HepG2 (cell line): Measurements from ENCODE around the gene CHRD. TPM values are rescaled to one million over a fixed set of nuclear protein-coding genes. Genes with fewer than 3 reads are reported as not detected.

Source experiments
- ATAC-seq: fragments of 200-7000 bp; cut with Tn5 transposase; 3 replicates; pipeline ENCODE4 v1.9.1; 2020; ENCODE audit warnings: mild to moderate bottlenecking, moderate library complexity
- BruUV-seq: library from RNA; stranded (reverse); fragments of 400-500 nt; replicated peaks from 2 replicates; lab custom pipeline; 2021; lab: Mats Ljungman, UMichigan
- CTCF ChIA-PET: fragments of 300-600 bp; formaldehyde crosslinking; extraction: SDS; loops from one replicate; lab custom pipeline; 2021; ENCODE audit warnings: low total read pairs, inconsistent platforms, low intra/inter-chr PET ratio; lab: Yijun Ruan, JAX
- POLR2A ChIA-PET: fragments of 350-600 bp; sonication (Branson Sonifier 250); formaldehyde crosslinking; loops from one replicate; lab custom pipeline; 2020; ENCODE audit warnings: antibody characterized with exemption, inconsistent platforms; lab: Yijun Ruan, JAX
- DNase-seq: peaks from one replicate; pipeline ENCODE4 v3.0.0-alpha.2; 2015; ENCODE audit warnings: low spot score
- FAIRE-seq: peaks from 3 replicates; lab custom pipeline; 2011; peaks lifted over from hg19 to GRCh38; lab: Jason Lieb, UNC
- H2AFZ ChIP-seq: one replicate; pipeline ENCODE4 v1.6.1; 2011; ENCODE audit warnings: low read length, inconsistent platforms
- H3K27ac ChIP-seq: fragments of 300-600 bp; 3 replicates; pipeline ENCODE4 v1.8.0; 2011; ENCODE audit warnings: mixed run types, mild to moderate bottlenecking, mixed read lengths, low read length, inconsistent platforms; ENCODE audit not compliant: insufficient read depth; ENCODE audit errors: extremely low read length
- H3K27me3 ChIP-seq, 2 experiments: fragments of 200-600 bp in 1 of 2; 2 replicates in 1 of 2; 3 replicates in 1 of 2; pipeline versions ENCODE4 v1.6.0 to v1.8.0; 2011; ENCODE audit warnings: low read length in 2 of 2, mild to moderate bottlenecking in 2 of 2, moderate library complexity in 2 of 2, inconsistent platforms in 1 of 2; ENCODE audit not compliant: insufficient read depth in 2 of 2, control insufficient read depth in 1 of 2
- H3K36me3 ChIP-seq, 2 experiments: fragments of 200-600 bp in 1 of 2; replicated peaks in 1 of 2; 2 replicates in 1 of 2; 3 replicates in 1 of 2; pipeline versions ENCODE4 v1.5.1 to v1.8.0; 2011; ENCODE audit warnings: low read length in 2 of 2, inconsistent platforms in 1 of 2; ENCODE audit not compliant: insufficient read depth in 2 of 2, control insufficient read depth in 1 of 2
- H3K4me1 ChIP-seq: 2 replicates; pipeline ENCODE4 v1.5.1; 2012; ENCODE audit warnings: low read length, inconsistent platforms; ENCODE audit not compliant: insufficient read depth
- H3K4me2 ChIP-seq: 2 replicates; pipeline ENCODE4 v1.6.0; 2011; ENCODE audit warnings: low read depth, low read length, inconsistent platforms
- H3K4me3 ChIP-seq, 3 experiments: fragments of 200-600 bp in 1 of 3; sonication (generic), shearing (Covaris generic) in 1 of 3; replicated peaks in 1 of 3; 2 replicates each; pipeline ENCODE4 v1.5.1; 2011 to 2016; ENCODE audit warnings: low read length in 3 of 3, inconsistent platforms in 2 of 3, low read depth in 2 of 3, mild to moderate bottlenecking in 2 of 3, control low read depth in 1 of 3, mixed read lengths in 1 of 3; ENCODE audit not compliant: insufficient read depth in 1 of 3
- H3K79me2 ChIP-seq: one replicate; pipeline ENCODE4 v1.6.1; 2011; ENCODE audit warnings: low read length, inconsistent platforms; ENCODE audit not compliant: insufficient read depth
- H3K9ac ChIP-seq: 2 replicates; pipeline ENCODE4 v1.6.0; 2011; ENCODE audit warnings: mild to moderate bottlenecking, low read depth, low read length, inconsistent platforms; ENCODE audit not compliant: insufficient read depth
- H3K9me3 ChIP-seq: 2 replicates; pipeline ENCODE4 v1.5.1; 2012; ENCODE audit warnings: mild to moderate bottlenecking, low read length
- H4K20me1 ChIP-seq: 2 replicates; pipeline ENCODE4 v1.6.0; 2011; ENCODE audit warnings: inconsistent platforms, mild to moderate bottlenecking, low read length, moderate library complexity; ENCODE audit not compliant: insufficient read depth
- HNRNPK ChIP-seq: fragments of 200-400 bp; formaldehyde crosslinking; IDR thresholded peaks from 2 replicates; pipeline ENCODE4 v1.6.1; 2018; ENCODE audit warnings: low read length, low read depth, moderate library complexity, mild to moderate bottlenecking; ENCODE audit not compliant: poor library complexity, severe bottlenecking
- PCBP1 ChIP-seq: fragments of 200-400 bp; formaldehyde crosslinking; IDR thresholded peaks from 2 replicates; pipeline ENCODE4 v1.6.1; 2017; ENCODE audit warnings: mild to moderate bottlenecking, low read depth, low read length, borderline replicate concordance
- RBFOX2 ChIP-seq: fragments of 200-400 bp; formaldehyde crosslinking; IDR thresholded peaks from 2 replicates; pipeline ENCODE4 v1.6.1; 2017; ENCODE audit warnings: low read depth, mild to moderate bottlenecking, low read length
- ZNF7 ChIP-seq: IDR thresholded peaks from 2 replicates; pipeline ENCODE4 v1.6.1; 2016; ENCODE audit warnings: missing biosample characterization, missing genetic modification reagents
- ZNF781 ChIP-seq: sonication (generic); formaldehyde crosslinking; IDR thresholded peaks from 2 replicates; pipeline ENCODE4 v1.5.1; 2020; ENCODE audit warnings: borderline replicate concordance, mild to moderate bottlenecking, missing genetic modification reagents; ENCODE audit errors: not compliant biosample characterization
- WGBS: methylation state at CpG from one replicate; pipeline ENCODE4 v1.1.6; 2017; ENCODE audit warnings: low lambda C conversion rate; 5-methylcytosine and 5-hydroxymethylcytosine counted together
- in situ Hi-C: cut with HindIII; loops from 2 replicates; pipeline ENCODE4 v1.10.0; 2017; ENCODE audit warnings: low pct_unique_long_range_greater_than_20kb; ENCODE audit not compliant: extremely low pct_ligation_motif_present
- intact Hi-C: fragments of 100-400 bp; cut with micrococcal nuclease; formaldehyde crosslinking; loops from one replicate; pipeline ENCODE4 v1.10.0; 2022; ENCODE audit not compliant: unreplicated experiment
- polyA plus RNA-seq, 8 experiments: library from polyadenylated mRNA; depleted of rRNA in 3 of 8; stranded (reverse) in 7 of 8; unstranded in 1 of 8; fragments of >200 nt; fragmentation: Illumina TruSeq in 4 of 8; extraction: Trizol in 4 of 8; gene quantifications; 2 replicates each; pipeline versions ENCODE4 v1.2.1 to v1.2.3, GENCODE V29; 2011 to 2016; ENCODE audit warnings: low read depth in 4 of 8, missing spikeins in 1 of 8, mixed read lengths in 1 of 8; ENCODE audit not compliant: insufficient read depth in 1 of 8
- total RNA-seq, 5 experiments: library from RNA; depleted of rRNA; stranded (reverse); fragments of >200 nt; fragmentation: Illumina TruSeq; extraction: Trizol; gene quantifications; 2 replicates each; pipeline ENCODE4 v1.2.3, GENCODE V29; 2016; ENCODE audit warnings: low read depth in 1 of 5

The CHRD gene
- total and polyA plus RNA-seq, 2 of the 13 experiments (the other 11 are each of a cell fraction or from before 2014, with no cell fraction given) = 22.2 to 35.2 TPM

DNA sequence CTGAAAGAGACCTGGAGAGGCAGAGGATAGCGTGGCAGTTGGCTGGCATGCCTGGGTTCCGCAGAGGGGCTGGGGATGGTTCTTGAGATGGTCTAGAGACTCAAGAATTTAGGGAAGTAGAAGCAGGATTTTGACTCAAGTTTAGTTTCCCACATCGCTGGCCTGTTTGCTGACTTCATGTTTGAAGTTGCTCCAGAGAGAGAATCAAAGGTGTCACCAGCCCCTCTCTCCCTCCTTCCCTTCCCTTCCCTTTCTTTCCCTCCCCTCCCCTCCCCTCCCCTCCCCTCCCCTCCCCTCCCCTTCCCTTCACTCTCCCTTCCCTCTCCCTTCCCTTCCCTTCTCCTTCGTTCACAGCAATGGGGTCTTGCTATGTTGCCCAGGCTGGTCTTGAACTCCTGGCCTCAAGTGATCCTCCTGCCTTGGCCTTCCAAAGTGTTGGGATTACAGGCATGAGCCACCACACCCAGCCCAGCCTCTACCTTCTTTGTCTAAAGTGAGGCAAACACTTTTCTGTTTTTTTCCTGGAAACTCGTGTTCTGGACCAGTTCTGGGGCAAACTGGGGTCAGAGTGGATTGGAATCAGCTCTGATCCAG is 10.2 kb downstream of the CHRD start:
- H3K27ac ChIP-seq = no peak overlapping the region
- intact Hi-C loops = no loop called here
- no peak overlapping the region for H3K9ac ChIP-seq
- H3K36me3 ChIP-seq = peaks cover 8 to 18% of the 10 kb centered on the region in 2 experiments; a peak in 4 of 5 replicates
- H4K20me1 ChIP-seq = no peaks in the 10 kb centered on the region
- H3K4me1 ChIP-seq = no peaks in the 10 kb centered on the region
- no peak overlapping the region for H3K4me3 ChIP-seq
- no peak for FAIRE-seq
- no peaks in the 10 kb centered on the region for H3K79me2 ChIP-seq
- WGBS = 96% methylated on average over 5 of the region's 5 CpGs
- no peak for DNase-seq
- ChIA-PET POLR2A (interaction anchor here (1.0 to 2.1 kb wide), 3 partner anchors 18 to 28 kb away, joined by 3 to 5 read pairs (median 5); no protein-coding TSS in a partner anchor), CTCF (no interaction called here)
- no peaks in the 10 kb centered on the region for H3K27me3 ChIP-seq
- H3K9me3 ChIP-seq = no peaks in the 10 kb centered on the region
- no peak overlapping the region for H3K4me2 ChIP-seq
- no peak for ATAC-seq
- no TSS peak for BruUV-seq
- peak; percentile 85; the same call in 1 of the 2 replicates for TF ChIP-seq PCBP1
- peak; percentile 90 for TF ChIP-seq HNRNPK
- no peak for TF ChIP-seq ZNF781 (CRISPR knock-in tag)
- H2AFZ ChIP-seq = no peak overlapping the region
- in situ Hi-C loops = no loop called here

DNA sequence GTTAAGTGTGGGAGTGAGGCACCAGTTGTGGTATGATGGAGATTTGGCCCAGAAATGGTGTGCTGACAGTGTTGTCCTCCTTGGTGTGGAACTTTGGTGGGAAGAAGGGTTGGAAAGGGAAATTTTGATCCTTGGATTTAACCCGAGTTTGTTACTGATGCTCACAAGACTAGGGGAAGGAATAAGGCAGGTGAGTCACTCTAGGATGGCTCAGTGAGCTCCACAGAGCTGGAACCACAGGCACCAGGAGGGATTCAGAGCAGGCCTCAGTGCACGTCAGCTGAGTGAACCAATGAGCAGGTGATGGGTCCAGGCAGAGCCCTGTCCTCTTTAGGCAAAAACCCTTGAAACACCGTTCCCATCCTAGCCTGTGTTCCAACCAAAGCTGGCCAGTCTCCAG is 11.4 kb downstream of the CHRD start:
- Histone ChIP-seq H3K4me1 (no peaks in the 10 kb centered on the region), H3K9me3 (no peaks in the 10 kb centered on the region)
- TF ChIP-seq ZNF7 = no peak
- TF ChIP-seq RBFOX2 = peak; percentile 42; the same call in 1 of the 2 replicates
- TF ChIP-seq, all 625 proteins: peak for 1
- ChIA-PET POLR2A (interaction anchor here (1.8 to 2.1 kb wide), 2 partner anchors 13 to 29 kb away, joined by 4 to 5 read pairs; partner anchors contain the start of gene THPO), CTCF (no interaction called here)
- H3K9ac ChIP-seq = no peak overlapping the region
- intact Hi-C loops (no loop called here), in situ Hi-C loops (no loop called here)
- ATAC-seq = no peak
- no peaks in the 10 kb centered on the region for H4K20me1 ChIP-seq
- H3K4me2 ChIP-seq = no peak overlapping the region
- FAIRE-seq = no peak
- WGBS = 40% methylated on average over 1 of the region's 3 CpGs
- BruUV-seq = no TSS peak
- DNase-seq = no peak
- peaks cover 6 to 13% of the 10 kb centered on the region in 2 experiments; a peak in 3 of 5 replicates for H3K36me3 ChIP-seq
- no peak overlapping the region for H3K4me3 ChIP-seq
- H2AFZ ChIP-seq = no peak overlapping the region
- H3K27me3 ChIP-seq = 0 out of 5 replicates have a peak, but pooled peaks cover 0 to 4% of the 10 kb centered on the region in 2 experiments
- no peaks in the 10 kb centered on the region for H3K79me2 ChIP-seq
- H3K27ac ChIP-seq = no peak overlapping the region
